GM12874 (cell line): ENCODE data around the gene MAP1B.

Experiments
- TF ChIP-seq, protein P1 (sequence below): IDR thresholded peaks from 2 replicates; pipeline ENCODE4 v1.5.1; 2011; ENCODE audit warnings: low read depth, mild to moderate bottlenecking, control low read depth, low read length, moderate library complexity; ENCODE audit not compliant: insufficient read depth

Gene MAP1B

DNA sequence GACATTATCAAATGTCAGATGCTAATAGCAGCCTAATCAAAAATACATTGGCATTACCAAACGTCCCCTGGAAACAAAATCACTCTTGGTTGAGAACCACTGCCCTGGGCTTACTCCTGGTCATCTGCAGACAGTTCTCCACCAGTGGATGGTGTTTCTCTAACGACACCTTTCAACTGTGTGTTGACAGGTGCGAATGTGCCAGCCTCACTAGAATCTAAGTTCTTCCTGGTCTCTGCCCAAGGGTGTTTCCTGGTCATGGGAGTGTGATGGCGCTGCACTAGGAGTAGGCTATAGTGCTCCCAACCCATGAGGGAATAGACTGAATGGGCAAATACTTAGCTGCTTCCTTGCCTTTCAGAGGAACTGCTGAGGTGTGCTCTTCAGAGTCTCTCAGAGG, 106.9 kb downstream of the MAP1B start:
- TF ChIP-seq, protein P1, sequence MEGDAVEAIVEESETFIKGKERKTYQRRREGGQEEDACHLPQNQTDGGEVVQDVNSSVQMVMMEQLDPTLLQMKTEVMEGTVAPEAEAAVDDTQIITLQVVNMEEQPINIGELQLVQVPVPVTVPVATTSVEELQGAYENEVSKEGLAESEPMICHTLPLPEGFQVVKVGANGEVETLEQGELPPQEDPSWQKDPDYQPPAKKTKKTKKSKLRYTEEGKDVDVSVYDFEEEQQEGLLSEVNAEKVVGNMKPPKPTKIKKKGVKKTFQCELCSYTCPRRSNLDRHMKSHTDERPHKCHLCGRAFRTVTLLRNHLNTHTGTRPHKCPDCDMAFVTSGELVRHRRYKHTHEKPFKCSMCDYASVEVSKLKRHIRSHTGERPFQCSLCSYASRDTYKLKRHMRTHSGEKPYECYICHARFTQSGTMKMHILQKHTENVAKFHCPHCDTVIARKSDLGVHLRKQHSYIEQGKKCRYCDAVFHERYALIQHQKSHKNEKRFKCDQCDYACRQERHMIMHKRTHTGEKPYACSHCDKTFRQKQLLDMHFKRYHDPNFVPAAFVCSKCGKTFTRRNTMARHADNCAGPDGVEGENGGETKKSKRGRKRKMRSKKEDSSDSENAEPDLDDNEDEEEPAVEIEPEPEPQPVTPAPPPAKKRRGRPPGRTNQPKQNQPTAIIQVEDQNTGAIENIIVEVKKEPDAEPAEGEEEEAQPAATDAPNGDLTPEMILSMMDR, result no peak

DNA sequence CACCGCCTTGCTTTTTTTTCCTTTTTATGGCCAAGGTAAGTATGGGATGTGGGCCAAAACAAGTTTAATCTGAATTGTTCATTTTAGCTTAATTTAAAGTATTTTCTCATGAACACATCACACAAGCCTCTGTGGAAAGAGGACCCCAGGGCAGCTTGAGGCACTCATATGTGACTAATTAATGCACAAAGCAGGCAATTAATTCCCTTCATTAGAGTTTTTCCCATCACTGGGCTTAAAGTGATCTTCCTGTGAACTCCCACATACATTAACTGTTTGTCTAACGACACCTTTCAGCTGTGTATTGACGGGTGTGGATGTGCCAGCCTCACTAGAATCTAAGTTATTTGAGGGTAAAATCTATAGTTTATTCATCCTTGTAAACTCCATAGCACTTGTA, 109.5 kb downstream of the MAP1B start:
- TF ChIP-seq, protein P1, result no peak

DNA sequence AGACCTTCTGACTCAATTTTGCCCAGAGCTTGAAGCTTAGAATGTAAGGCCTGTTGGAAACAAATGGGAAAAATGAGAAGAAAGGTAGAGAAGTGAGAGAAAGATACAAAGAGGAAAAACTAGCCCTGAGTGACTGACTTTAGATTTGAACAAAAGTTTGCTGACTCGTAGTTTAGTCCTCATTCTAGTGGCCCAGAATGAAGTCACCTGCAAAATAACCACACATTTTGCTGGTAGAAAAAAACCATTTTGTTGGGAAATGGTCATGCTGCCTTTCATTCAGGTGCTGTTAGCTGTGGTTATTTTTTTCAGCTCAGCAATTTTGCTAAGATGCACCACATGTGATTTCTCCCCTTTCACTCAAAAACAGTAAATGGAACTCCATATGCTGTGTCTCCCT, 113.8 kb downstream of the MAP1B start:
- TF ChIP-seq, protein P1, result no peak

DNA sequence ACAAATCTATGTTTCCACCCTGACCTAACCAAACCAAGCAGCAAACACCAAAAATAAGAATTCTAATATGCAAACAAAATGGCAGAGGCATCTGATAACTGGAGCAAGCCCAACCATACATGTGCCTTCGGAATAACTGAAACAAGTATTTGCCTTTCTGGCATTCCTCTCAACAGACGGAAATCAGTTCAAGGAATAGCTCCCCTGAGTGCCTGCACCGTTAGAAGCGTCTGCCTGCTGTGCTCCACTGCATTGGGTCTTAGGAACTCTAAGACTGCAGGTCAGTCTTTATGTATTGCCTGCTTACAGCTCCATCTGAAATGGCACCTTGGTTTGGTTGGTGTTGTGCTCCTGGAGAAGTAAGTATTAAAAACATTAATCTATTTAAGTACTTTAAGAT, 114.3 kb downstream of the MAP1B start:
- TF ChIP-seq, protein P1, result no peak

DNA sequence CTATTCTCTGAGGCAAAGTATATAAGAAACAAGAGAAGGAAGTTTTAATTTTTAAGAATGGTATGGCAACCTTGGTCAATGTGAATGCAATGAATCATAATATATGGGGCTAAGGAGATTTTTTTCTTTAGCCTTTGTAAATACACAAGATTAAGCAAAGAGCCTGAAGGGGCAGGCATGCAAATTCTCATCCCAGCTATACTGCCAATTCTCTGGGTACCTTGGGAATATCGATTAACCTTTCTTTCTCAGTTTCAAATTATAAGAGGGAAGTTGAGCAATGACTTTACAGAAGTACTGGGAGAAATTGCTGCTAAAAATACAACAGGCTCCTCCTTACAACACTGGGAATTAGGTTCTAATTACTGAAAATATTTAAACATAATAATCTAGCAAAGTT, 115.2 kb downstream of the MAP1B start:
- TF ChIP-seq, protein P1, result no peak

DNA sequence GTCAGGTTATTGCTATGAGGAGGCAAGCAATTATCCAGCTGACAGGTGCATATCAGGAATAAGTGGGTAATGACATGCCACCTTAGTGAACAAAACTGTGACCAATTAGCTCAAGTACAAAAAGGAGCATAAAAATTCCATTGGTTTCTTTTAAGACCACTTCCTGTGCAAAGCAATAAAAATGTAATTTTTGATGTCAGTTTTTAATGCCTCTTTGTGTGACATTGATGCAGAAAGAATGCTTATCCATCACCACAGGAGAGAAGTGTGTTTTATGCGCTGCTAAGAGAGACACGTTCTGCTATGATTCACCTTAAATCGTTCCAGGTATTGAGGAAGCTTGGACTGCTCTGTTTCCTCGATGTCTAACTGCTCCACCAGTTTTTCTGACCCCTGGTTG, 116.1 kb downstream of the MAP1B start:
- TF ChIP-seq, protein P1, result no peak

DNA sequence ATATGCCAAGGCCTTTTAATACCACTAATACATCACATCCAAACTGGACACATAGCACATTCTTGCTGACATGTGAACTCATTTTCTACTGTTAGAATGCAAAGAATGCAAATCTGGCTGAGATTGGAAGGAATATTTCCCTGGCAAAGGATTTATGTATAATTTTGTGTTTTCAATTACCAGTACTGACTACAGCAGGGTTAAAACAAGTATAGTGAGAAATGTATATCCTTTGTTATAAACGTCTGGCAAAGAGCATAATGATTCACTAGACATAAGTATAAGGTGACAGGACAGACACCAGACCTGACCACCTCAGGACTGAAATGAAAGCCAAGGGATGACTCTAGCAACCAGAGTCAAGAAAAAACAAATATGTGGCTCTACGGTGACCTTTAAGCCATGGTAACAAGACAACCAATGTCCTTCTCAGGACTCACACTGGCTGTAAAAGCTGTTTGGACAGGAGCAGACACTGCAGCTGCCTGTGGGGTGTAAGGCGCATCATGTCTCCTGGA, 117.7 kb downstream of the MAP1B start:
- TF ChIP-seq, protein P1, result no peak
